Suprapubic skin (tissue), 4 donors: ENCODE measurements around the gene HOXD3. TPM values are rescaled to one million over a fixed set of nuclear protein-coding genes. Genes with fewer than 3 reads are reported as not detected.

Experiments used
- DNase-seq, 2 donors: peaks; one replicate each; pipeline ENCODE4 v3.0.0-alpha.2; 2019; ENCODE audit warnings: low spot score in 2 of 2
- H3K27ac ChIP-seq: fragments of 200-600 bp; sonication (generic); one replicate; pipeline ENCODE4 v1.5.1; 2019
- H3K27me3 ChIP-seq: fragments of 200-600 bp; sonication (generic); one replicate; pipeline ENCODE4 v1.5.1; 2019
- H3K36me3 ChIP-seq: fragments of 200-600 bp; sonication (generic); one replicate; pipeline ENCODE4 v1.5.1; 2019
- H3K4me1 ChIP-seq: fragments of 200-600 bp; sonication (generic); one replicate; pipeline ENCODE4 v1.5.1; 2019
- H3K4me3 ChIP-seq: fragments of 200-600 bp; sonication (generic); one replicate; pipeline ENCODE4 v1.5.1; 2019; ENCODE audit warnings: mild to moderate bottlenecking
- H3K9me3 ChIP-seq: fragments of 200-600 bp; sonication (generic); one replicate; pipeline ENCODE4 v1.5.1; 2019
- CTCF ChIP-seq, 2 donors: fragments of 200-600 bp in 1 of 2; fragments of 450-650 bp in 1 of 2; sonication (generic) in 1 of 2; IDR thresholded peaks; one replicate each; pipeline ENCODE4 v1.5.1; 2016 to 2019; ENCODE audit warnings: antibody characterized with exemption in 2 of 2, mild to moderate bottlenecking in 1 of 2, moderate library complexity in 1 of 2
- EP300 ChIP-seq: sonication (generic); formaldehyde crosslinking; IDR thresholded peaks from one replicate; pipeline ENCODE4 v1.6.1; 2017; ENCODE audit warnings: antibody characterized with exemption
- POLR2A ChIP-seq, 2 donors: fragments of 450-650 bp; IDR thresholded peaks; one replicate each; pipeline ENCODE4 v1.6.1; 2017; ENCODE audit warnings: antibody characterized with exemption in 2 of 2, mild to moderate bottlenecking in 2 of 2, moderate library complexity in 2 of 2
- POLR2AphosphoS5 ChIP-seq, 3 donors: sonication (generic); formaldehyde crosslinking; IDR thresholded peaks; one replicate each; pipeline ENCODE4 v1.6.1; 2017; ENCODE audit warnings: antibody characterized with exemption in 3 of 3
- WGBS: methylation state at CpG from one replicate; pipeline ENCODE4 v1.1.5; 2018; 5-methylcytosine and 5-hydroxymethylcytosine counted together
- total RNA-seq, 4 donors: library from RNA; depleted of rRNA; stranded (reverse); fragments of >200 nt; gene quantifications; one replicate each; pipeline ENCODE4 v1.1.0, GENCODE V29; 2016

Gene HOXD3
- total RNA-seq, 4 donors from 2014 or later: 0.49 to 3.5 (median 1.5) TPM

GRCh38 chr2:176110415-176111308 lies 46.4 kb upstream of the HOXD3 start:
- WGBS: 31% methylated on average over 7 of the region's 7 CpGs
- H3K27ac ChIP-seq: no peak overlapping the region
- H3K36me3 ChIP-seq: no peaks in the 10 kb centered on the region
- no peak overlapping the region for H3K4me3 ChIP-seq
- peaks cover 99% of the 10 kb centered on the region for H3K27me3 ChIP-seq
- TF ChIP-seq EP300: no peak
- TF ChIP-seq POLR2A (IDR thresholded peaks at IDR 0.05): no peak
- TF ChIP-seq CTCF (IDR thresholded peaks at IDR 0.05): no peak
- no peak for TF ChIP-seq POLR2AphosphoS5 (IDR thresholded peaks at IDR 0.05)
- no peaks in the 10 kb centered on the region for H3K9me3 ChIP-seq
- peaks cover 37% of the 10 kb centered on the region for H3K4me1 ChIP-seq
- no peak for DNase-seq

DNA sequence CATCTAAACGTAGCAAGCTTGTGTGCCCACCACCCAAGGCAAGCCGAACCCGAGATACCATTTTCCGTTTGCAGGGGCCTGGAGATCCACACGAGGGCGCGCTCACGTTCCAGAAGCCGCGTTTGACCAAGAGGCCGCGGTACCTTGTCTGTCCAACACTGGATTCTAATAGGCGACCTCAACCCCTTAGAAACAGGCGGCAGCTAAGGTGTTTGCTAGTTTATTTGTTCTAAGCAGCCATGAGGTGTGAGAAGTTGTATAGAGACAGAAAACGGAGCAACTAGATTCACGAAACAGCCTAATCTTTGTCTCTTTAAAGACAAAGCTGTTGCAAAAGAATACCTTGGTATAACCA lies 45.8 kb upstream of the HOXD3 start:
- peaks cover 99% of the 10 kb centered on the region for H3K27me3 ChIP-seq
- H3K27ac ChIP-seq: no peak overlapping the region
- H3K4me1 ChIP-seq: peaks cover 34% of the 10 kb centered on the region
- H3K36me3 ChIP-seq: no peaks in the 10 kb centered on the region
- 7% methylated on average over 16 of the region's 16 CpGs for WGBS
- no peak for TF ChIP-seq POLR2AphosphoS5 (IDR thresholded peaks at IDR 0.05)
- peak in 1 of 2 donors; percentile 64 for TF ChIP-seq CTCF (IDR thresholded peaks at IDR 0.05)
- no peaks in the 10 kb centered on the region for H3K9me3 ChIP-seq
- H3K4me3 ChIP-seq: no peak overlapping the region
- DNase-seq: no peak

- H3K9me3 ChIP-seq: no peaks in the 10 kb centered on the region
- peaks cover 99% of the 10 kb centered on the region for H3K27me3 ChIP-seq
- 24% methylated on average over 27 of the region's 29 CpGs for WGBS
- H3K4me3 ChIP-seq: no peak overlapping the region
- H3K4me1 ChIP-seq: peaks cover 30% of the 10 kb centered on the region
- no peak for TF ChIP-seq POLR2A (IDR thresholded peaks at IDR 0.05)
- no peak for TF ChIP-seq EP300
- no peak for TF ChIP-seq CTCF (IDR thresholded peaks at IDR 0.05)
- TF ChIP-seq POLR2AphosphoS5 (IDR thresholded peaks at IDR 0.05): no peak
- DNase-seq: no peak
- no peaks in the 10 kb centered on the region for H3K36me3 ChIP-seq
- no peak overlapping the region for H3K27ac ChIP-seq
Observed at GRCh38 chr2:176111846-176112374, 45.2 kb upstream of the HOXD3 start.

- 28% methylated on average over 25 of the region's 40 CpGs for WGBS
- Histone ChIP-seq H3K27ac (no peak overlapping the region), H3K9me3 (no peaks in the 10 kb centered on the region), H3K36me3 (no peaks in the 10 kb centered on the region), H3K4me1 (peaks cover 29% of the 10 kb centered on the region), H3K27me3 (peaks cover 100% of the 10 kb centered on the region), H3K4me3 (no peak overlapping the region)
- DNase-seq: no peak
- TF ChIP-seq EP300 (no peak), CTCF (IDR thresholded peaks at IDR 0.05) (no peak)
Observed at GRCh38 chr2:176112375-176113302, 44.5 kb upstream of the HOXD3 start.
